AG09319 (cell line): Measurements from ENCODE around the gene NCAPD3.

ENCODE experiments used
- DNase-seq: peaks from one replicate; pipeline ENCODE4 v3.0.0-alpha.2; 2010; ENCODE audit warnings: low read depth; ENCODE audit errors: extremely low read depth
- CTCF ChIP-seq: IDR thresholded peaks from 2 replicates; pipeline ENCODE4 v1.5.1; 2011; ENCODE audit warnings: low read depth, mild to moderate bottlenecking, inconsistent platforms, low read length, moderate library complexity

Gene NCAPD3

GRCh38 chr11:134266841-134267251 is 43.1 kb upstream of the NCAPD3 start:
- no peak for TF ChIP-seq CTCF
- peak; percentile 66 for DNase-seq

- DNase-seq = no peak
- TF ChIP-seq CTCF = no peak
These were observed 42.7 kb upstream of the NCAPD3 start for GRCh38 chr11:134266440-134266839.

GRCh38 chr11:134264966-134265764 is 41.4 kb upstream of the NCAPD3 start:
- DNase-seq = no peak
- TF ChIP-seq CTCF = no peak

- peak; percentile 44 for TF ChIP-seq CTCF
- no peak for DNase-seq
These were observed 38.1 kb upstream of the NCAPD3 start for GRCh38 chr11:134261626-134262488.

GRCh38 chr11:134260983-134261382 is 37.2 kb upstream of the NCAPD3 start:
- no peak for TF ChIP-seq CTCF
- no peak for DNase-seq

GRCh38 chr11:134260503-134260902 is 36.7 kb upstream of the NCAPD3 start:
- DNase-seq = no peak
- no peak for TF ChIP-seq CTCF

- no peak for TF ChIP-seq CTCF
- no peak for DNase-seq
These were observed 34.8 kb upstream of the NCAPD3 start for GRCh38 chr11:134258577-134258976.
